ENCODE data around the gene SLC6A19. TPM values are rescaled to one million over a fixed set of nuclear protein-coding genes. Genes with fewer than 3 reads are reported as not detected.

SLC6A19 gene
- total RNA-seq, 1 donor from 2014 or later = not detected

DNA sequence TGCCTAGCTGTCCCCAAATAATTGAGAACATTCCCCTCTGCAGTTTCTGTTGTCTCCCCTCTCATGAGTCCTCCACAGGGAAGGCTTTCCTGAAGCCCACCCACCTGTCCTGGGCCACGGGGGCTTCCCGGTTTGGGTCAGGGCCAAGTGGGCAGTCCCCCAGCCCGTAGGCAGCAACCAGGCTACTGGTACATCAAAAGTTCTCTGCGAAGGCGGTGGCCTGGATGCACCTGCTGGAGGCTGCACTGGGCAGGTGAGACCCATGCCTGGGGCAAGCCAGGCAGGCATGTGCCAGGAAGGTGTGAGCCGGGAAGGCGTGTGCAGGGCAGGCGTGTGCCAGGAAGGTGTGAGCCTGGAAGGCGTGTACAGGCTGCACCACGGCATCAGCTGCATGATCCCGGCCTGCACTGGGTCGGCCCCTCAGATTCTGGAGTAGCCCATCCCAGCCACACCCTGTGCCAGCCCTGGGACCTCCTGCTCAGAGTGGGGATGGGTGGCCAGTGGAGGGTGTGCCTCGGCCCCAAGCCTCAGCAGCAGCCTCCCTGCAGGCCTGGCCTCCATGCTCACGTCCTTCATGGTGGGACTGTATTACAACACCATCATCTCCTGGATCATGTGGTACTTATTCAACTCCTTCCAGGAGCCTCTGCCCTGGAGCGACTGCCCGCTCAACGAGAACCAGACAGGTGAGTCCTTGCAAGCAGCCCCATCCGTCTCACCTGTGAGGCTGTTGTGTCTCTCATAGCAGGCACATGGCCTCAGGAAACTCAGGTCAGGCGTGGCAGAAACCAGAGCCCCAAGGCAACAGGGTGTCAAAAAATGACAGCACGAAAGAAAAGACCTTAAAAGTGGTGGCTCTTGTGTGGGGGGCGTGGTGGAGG, 8.7 kb downstream of the SLC6A19 start:
- no peaks in the 10 kb centered on the region for H3F3A ChIP-seq (ENCODE audit: low read depth)
- Mint-ChIP-seq H3K9me3 (no peaks in the 10 kb centered on the region), H3K27me3 (ENCODE audit: insufficient read depth, low read depth) (peaks cover 13% of the 10 kb centered on the region), H3K4me1 (peaks cover 9% of the 10 kb centered on the region), H3K36me3 (no peaks in the 10 kb centered on the region), H3K4me3 (no peak overlapping the region), H3K27ac (no peak overlapping the region)
- no peaks in the 10 kb centered on the region for H3K36me3 ChIP-seq
- TF ChIP-seq EZH2phosphoT487 (IDR thresholded peaks at IDR 0.05) (no peak), EZH2 (IDR thresholded peaks at IDR 0.05) (no peak)
- TF ChIP-seq, protein P1, sequence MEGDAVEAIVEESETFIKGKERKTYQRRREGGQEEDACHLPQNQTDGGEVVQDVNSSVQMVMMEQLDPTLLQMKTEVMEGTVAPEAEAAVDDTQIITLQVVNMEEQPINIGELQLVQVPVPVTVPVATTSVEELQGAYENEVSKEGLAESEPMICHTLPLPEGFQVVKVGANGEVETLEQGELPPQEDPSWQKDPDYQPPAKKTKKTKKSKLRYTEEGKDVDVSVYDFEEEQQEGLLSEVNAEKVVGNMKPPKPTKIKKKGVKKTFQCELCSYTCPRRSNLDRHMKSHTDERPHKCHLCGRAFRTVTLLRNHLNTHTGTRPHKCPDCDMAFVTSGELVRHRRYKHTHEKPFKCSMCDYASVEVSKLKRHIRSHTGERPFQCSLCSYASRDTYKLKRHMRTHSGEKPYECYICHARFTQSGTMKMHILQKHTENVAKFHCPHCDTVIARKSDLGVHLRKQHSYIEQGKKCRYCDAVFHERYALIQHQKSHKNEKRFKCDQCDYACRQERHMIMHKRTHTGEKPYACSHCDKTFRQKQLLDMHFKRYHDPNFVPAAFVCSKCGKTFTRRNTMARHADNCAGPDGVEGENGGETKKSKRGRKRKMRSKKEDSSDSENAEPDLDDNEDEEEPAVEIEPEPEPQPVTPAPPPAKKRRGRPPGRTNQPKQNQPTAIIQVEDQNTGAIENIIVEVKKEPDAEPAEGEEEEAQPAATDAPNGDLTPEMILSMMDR (IDR thresholded peaks at IDR 0.05) = no peak
- H2AFZ ChIP-seq (replicated peaks) = no peak overlapping the region
- H3K27ac ChIP-seq = no peak overlapping the region
- H3K4me2 ChIP-seq = no peak overlapping the region
- H3K4me3 ChIP-seq = no peak overlapping the region
- H3K4me1 ChIP-seq = peaks cover 5% of the 10 kb centered on the region
- H3K79me2 ChIP-seq (ENCODE audit: low read depth) = no peaks in the 10 kb centered on the region
- H3K27me3 ChIP-seq = no peaks in the 10 kb centered on the region
- H3K9ac ChIP-seq = no peak overlapping the region
- no peaks in the 10 kb centered on the region for H3K9me3 ChIP-seq (ENCODE audit: low read depth)
- no peaks in the 10 kb centered on the region for H4K20me1 ChIP-seq (ENCODE audit: low read depth)
- DNase-seq (ENCODE audit: low spot score) = no peak

DNA sequence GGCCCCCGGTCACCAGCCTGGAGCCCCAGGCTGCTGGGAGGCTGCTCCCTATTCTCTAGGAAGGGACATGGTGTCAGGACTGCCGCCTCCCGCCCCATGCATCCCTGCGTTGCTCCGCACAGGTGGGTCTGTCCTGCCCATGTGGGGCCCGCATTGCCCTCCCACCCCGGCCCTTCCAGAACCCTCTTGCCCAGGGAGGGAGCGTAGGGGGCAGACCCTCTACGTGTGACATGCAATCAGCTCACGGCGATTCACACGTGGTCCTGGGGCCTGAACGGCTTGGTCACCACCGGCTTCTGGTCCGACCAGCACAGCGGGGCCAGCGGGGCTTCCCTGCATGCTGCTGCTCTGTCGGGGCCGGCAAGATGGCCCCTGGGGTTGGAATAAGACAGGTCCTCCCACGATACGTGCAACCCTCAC, 9.4 kb downstream of the SLC6A19 start:
- H3K27me3 Mint-ChIP-seq (ENCODE audit: insufficient read depth, low read depth) = peaks cover 11% of the 10 kb centered on the region
- H3K27ac Mint-ChIP-seq = no peak overlapping the region
- Histone ChIP-seq H3K27me3 (no peaks in the 10 kb centered on the region), H3K79me2 (ENCODE audit: low read depth) (no peaks in the 10 kb centered on the region), H3K9me3 (ENCODE audit: low read depth) (no peaks in the 10 kb centered on the region), H3K36me3 (no peaks in the 10 kb centered on the region), H2AFZ (replicated peaks) (no peak overlapping the region), H3K27ac (no peak overlapping the region), H4K20me1 (ENCODE audit: low read depth) (no peaks in the 10 kb centered on the region), H3K9ac (no peak overlapping the region), H3K4me2 (no peak overlapping the region), H3K4me3 (no peak overlapping the region), H3F3A (ENCODE audit: low read depth) (no peaks in the 10 kb centered on the region), H3K4me1 (no peaks in the 10 kb centered on the region)
- H3K4me1 Mint-ChIP-seq = peaks cover 4% of the 10 kb centered on the region
- no peaks in the 10 kb centered on the region for H3K36me3 Mint-ChIP-seq
- no peaks in the 10 kb centered on the region for H3K9me3 Mint-ChIP-seq
- TF ChIP-seq EZH2 (IDR thresholded peaks at IDR 0.05) (no peak), EZH2phosphoT487 (IDR thresholded peaks at IDR 0.05) (no peak)
- TF ChIP-seq, protein P1 (IDR thresholded peaks at IDR 0.05) = no peak
- no peak for DNase-seq (ENCODE audit: low spot score)
- no peak overlapping the region for H3K4me3 Mint-ChIP-seq

DNA sequence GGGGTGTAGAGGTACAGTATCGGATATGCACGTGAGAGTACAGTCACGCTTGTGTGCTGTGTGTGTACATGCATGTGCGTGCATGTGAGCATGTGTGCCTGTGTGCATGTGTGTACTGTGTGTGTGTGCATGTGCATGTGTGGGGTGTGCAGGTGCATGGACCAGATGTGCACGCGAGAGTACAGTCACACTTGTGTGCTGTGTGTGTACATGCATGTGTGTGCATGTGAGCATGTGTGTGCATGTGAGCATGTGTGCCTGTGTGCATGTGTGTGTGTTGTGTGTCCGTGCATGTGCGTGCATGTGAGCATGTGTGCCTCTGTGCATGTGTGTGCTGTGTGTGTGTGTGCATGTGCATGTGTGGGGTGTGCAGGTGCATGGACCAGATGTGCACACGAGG, 10.3 kb downstream of the SLC6A19 start:
- Histone ChIP-seq H3K27me3 (no peaks in the 10 kb centered on the region), H3K79me2 (ENCODE audit: low read depth) (no peaks in the 10 kb centered on the region), H3K9me3 (ENCODE audit: low read depth) (no peaks in the 10 kb centered on the region), H3K4me2 (no peak overlapping the region), H4K20me1 (ENCODE audit: low read depth) (no peaks in the 10 kb centered on the region), H2AFZ (replicated peaks) (no peak overlapping the region), H3F3A (ENCODE audit: low read depth) (no peaks in the 10 kb centered on the region), H3K36me3 (no peaks in the 10 kb centered on the region), H3K4me1 (no peaks in the 10 kb centered on the region), H3K27ac (no peak overlapping the region), H3K4me3 (no peak overlapping the region), H3K9ac (no peak overlapping the region)
- peaks cover 4% of the 10 kb centered on the region for H3K4me1 Mint-ChIP-seq
- no peaks in the 10 kb centered on the region for H3K9me3 Mint-ChIP-seq
- H3K36me3 Mint-ChIP-seq = no peaks in the 10 kb centered on the region
- peak overlapping the region; percentile 57 for H3K27ac Mint-ChIP-seq
- peak overlapping the region; percentile 43 for H3K4me3 Mint-ChIP-seq
- TF ChIP-seq EZH2phosphoT487 (IDR thresholded peaks at IDR 0.05) (no peak), EZH2 (IDR thresholded peaks at IDR 0.05) (no peak)
- TF ChIP-seq, protein P1 (IDR thresholded peaks at IDR 0.05) = no peak
- H3K27me3 Mint-ChIP-seq (ENCODE audit: insufficient read depth, low read depth) = peaks cover 9% of the 10 kb centered on the region
- DNase-seq (ENCODE audit: low spot score) = no peak

All from neural progenitor cell (in vitro differentiated cells).